Measurements from ENCODE around the gene EGLN1.
A peak's percentile ranks its signal among the peaks of the same experiment; 100 is the strongest.
"Not testable (repeated sequence)": the region's sequence is repeated elsewhere in the genome, so short reads cannot be mapped to it uniquely, and the experiment has no call there.

The EGLN1 gene

GRCh38 chr1:231357831-231358354 is 64.2 kb downstream of the EGLN1 start:
- no peak for DNase-seq (ENCODE audit: low read depth)

- no peak for DNase-seq (ENCODE audit: low read depth)
Measured at GRCh38 chr1:231357187-231357772, 64.8 kb downstream of the EGLN1 start.

GRCh38 chr1:231355171-231355570 is 66.9 kb downstream of the EGLN1 start:
- DNase-seq (ENCODE audit: low read depth), result no peak

- no peak for DNase-seq (ENCODE audit: low read depth)
Measured at GRCh38 chr1:231354330-231355020, 67.6 kb downstream of the EGLN1 start.

GRCh38 chr1:231353086-231353485 is 69.0 kb downstream of the EGLN1 start:
- DNase-seq (ENCODE audit: low read depth), result no peak

GRCh38 chr1:231351816-231352215 is 70.3 kb downstream of the EGLN1 start:
- no peak for DNase-seq (ENCODE audit: low read depth)

- not testable (repeated sequence) for DNase-seq (ENCODE audit: low read depth)
Measured at GRCh38 chr1:231348856-231349255, 73.2 kb downstream of the EGLN1 start.

GRCh38 chr1:231348442-231348841 is 73.6 kb downstream of the EGLN1 start:
- DNase-seq (ENCODE audit: low read depth), result no peak

GRCh38 chr1:231347961-231348360 is 74.1 kb downstream of the EGLN1 start:
- no peak for DNase-seq (ENCODE audit: low read depth)

- DNase-seq (ENCODE audit: low read depth), result no peak
Measured at GRCh38 chr1:231340328-231341013, 81.6 kb downstream of the EGLN1 start.

GRCh38 chr1:231338270-231339128 is 83.6 kb downstream of the EGLN1 start, which contains the start of gene SPRTN:
Gene SPRTN (plus strand): TSS chr1:231338293. CDS start chr1:231338384, 91 bp downstream.
- no peak for DNase-seq (ENCODE audit: low read depth)

GRCh38 chr1:231337472-231338269 is 84.4 kb downstream of the EGLN1 start, which contains the start of gene EXOC8:
Gene EXOC8 (minus strand): TSS chr1:231337852. CDS start chr1:231337745, 107 bp downstream.
- DNase-seq (ENCODE audit: low read depth), result peak; percentile 97

GRCh38 chr1:231337043-231337471 is 85.0 kb downstream of the EGLN1 start:
- no peak for DNase-seq (ENCODE audit: low read depth)

- DNase-seq (ENCODE audit: low read depth), result no peak
Measured at GRCh38 chr1:231335663-231336602, 86.2 kb downstream of the EGLN1 start.

- no peak for DNase-seq (ENCODE audit: low read depth)
Measured at GRCh38 chr1:231334952-231335351, 87.1 kb downstream of the EGLN1 start.

GRCh38 chr1:231334079-231334666 is 87.9 kb downstream of the EGLN1 start:
- DNase-seq (ENCODE audit: low read depth), result no peak

- no peak for DNase-seq (ENCODE audit: low read depth)
Measured at GRCh38 chr1:231332761-231333160, 89.3 kb downstream of the EGLN1 start.

GRCh38 chr1:231329483-231329882 is 92.6 kb downstream of the EGLN1 start:
- no peak for DNase-seq (ENCODE audit: low read depth)

- no peak for DNase-seq (ENCODE audit: low read depth)
Measured at GRCh38 chr1:231327617-231328016, 94.5 kb downstream of the EGLN1 start.

Data from CMK (cell line).